Measurements from ENCODE around the gene KCNJ10.

The KCNJ10 gene

GRCh38 chr1:160045653-160046052, 24.3 kb downstream of the KCNJ10 start:
- no peaks in the 10 kb centered on the region for H4K20me1 ChIP-seq (ENCODE audit: insufficient read depth, low read length, poor library complexity, severe bottlenecking)
- TF ChIP-seq EZH2phosphoT487 (IDR thresholded peaks at IDR 0.05; ENCODE audit: borderline replicate concordance) (no peak), CTCF (conservative IDR thresholded peaks at IDR 0.05; ENCODE audit: low read length) (no peak)
- H3K9me3 ChIP-seq (ENCODE audit: insufficient read depth, low read depth, low read length): no peaks in the 10 kb centered on the region
- H3K9ac ChIP-seq (ENCODE audit: low read depth, low read length, poor library complexity, severe bottlenecking): no peak overlapping the region
- no peaks in the 10 kb centered on the region for H3K79me2 ChIP-seq (ENCODE audit: insufficient read depth, low read length)
- no peaks in the 10 kb centered on the region for H3K9me2 ChIP-seq (replicated peaks; ENCODE audit: low read depth, low read length)
- peaks cover 5% of the 10 kb centered on the region for H3K4me1 ChIP-seq (ENCODE audit: insufficient read depth, low read length, poor library complexity, severe bottlenecking)
- H3K27me3 ChIP-seq (ENCODE audit: insufficient read depth, low read length, poor library complexity, severe bottlenecking): no peaks in the 10 kb centered on the region
- H3K36me3 ChIP-seq (ENCODE audit: insufficient read depth, low read length): no peaks in the 10 kb centered on the region
- no peak overlapping the region for H3K4me3 ChIP-seq (ENCODE audit: low read length, poor library complexity, severe bottlenecking)
- no peak overlapping the region for H2AFZ ChIP-seq (ENCODE audit: low read length)
- no peak overlapping the region for H3K4me2 ChIP-seq (ENCODE audit: low read depth, low read length, poor library complexity, severe bottlenecking)
- H3F3A ChIP-seq (ENCODE audit: low read depth): no peaks in the 10 kb centered on the region

GRCh38 chr1:160043543-160043942, 26.4 kb downstream of the KCNJ10 start:
- Histone ChIP-seq H3K79me2 (ENCODE audit: insufficient read depth, low read length) (no peaks in the 10 kb centered on the region), H3K27me3 (ENCODE audit: insufficient read depth, low read length, poor library complexity, severe bottlenecking) (peaks cover 4% of the 10 kb centered on the region), H3F3A (ENCODE audit: low read depth) (no peaks in the 10 kb centered on the region), H3K9ac (ENCODE audit: low read depth, low read length, poor library complexity, severe bottlenecking) (no peak overlapping the region), H3K9me2 (replicated peaks; ENCODE audit: low read depth, low read length) (no peaks in the 10 kb centered on the region), H2AFZ (ENCODE audit: low read length) (no peak overlapping the region), H3K4me3 (ENCODE audit: low read length, poor library complexity, severe bottlenecking) (no peak overlapping the region), H4K20me1 (ENCODE audit: insufficient read depth, low read length, poor library complexity, severe bottlenecking) (no peaks in the 10 kb centered on the region), H3K4me1 (ENCODE audit: insufficient read depth, low read length, poor library complexity, severe bottlenecking) (peaks cover 5% of the 10 kb centered on the region), H3K9me3 (ENCODE audit: insufficient read depth, low read depth, low read length) (no peaks in the 10 kb centered on the region), H3K4me2 (ENCODE audit: low read depth, low read length, poor library complexity, severe bottlenecking) (no peak overlapping the region), H3K36me3 (ENCODE audit: insufficient read depth, low read length) (no peaks in the 10 kb centered on the region)
- TF ChIP-seq CTCF (conservative IDR thresholded peaks at IDR 0.05; ENCODE audit: low read length) (no peak), EZH2phosphoT487 (IDR thresholded peaks at IDR 0.05; ENCODE audit: borderline replicate concordance) (no peak)

GRCh38 chr1:160040476-160040875, 29.5 kb downstream of the KCNJ10 start:
- Histone ChIP-seq H4K20me1 (ENCODE audit: insufficient read depth, low read length, poor library complexity, severe bottlenecking) (no peaks in the 10 kb centered on the region), H3K36me3 (ENCODE audit: insufficient read depth, low read length) (no peaks in the 10 kb centered on the region), H3K4me3 (ENCODE audit: low read length, poor library complexity, severe bottlenecking) (no peak overlapping the region), H3K9me2 (replicated peaks; ENCODE audit: low read depth, low read length) (no peaks in the 10 kb centered on the region), H3K27me3 (ENCODE audit: insufficient read depth, low read length, poor library complexity, severe bottlenecking) (peaks cover 4% of the 10 kb centered on the region), H3K4me2 (ENCODE audit: low read depth, low read length, poor library complexity, severe bottlenecking) (no peak overlapping the region), H3K9ac (ENCODE audit: low read depth, low read length, poor library complexity, severe bottlenecking) (no peak overlapping the region), H3K79me2 (ENCODE audit: insufficient read depth, low read length) (no peaks in the 10 kb centered on the region), H3K9me3 (ENCODE audit: insufficient read depth, low read depth, low read length) (no peaks in the 10 kb centered on the region), H3K4me1 (ENCODE audit: insufficient read depth, low read length, poor library complexity, severe bottlenecking) (no peaks in the 10 kb centered on the region), H3F3A (ENCODE audit: low read depth) (no peaks in the 10 kb centered on the region), H2AFZ (ENCODE audit: low read length) (no peak overlapping the region)
- TF ChIP-seq CTCF (conservative IDR thresholded peaks at IDR 0.05; ENCODE audit: low read length) (no peak), EZH2phosphoT487 (IDR thresholded peaks at IDR 0.05; ENCODE audit: borderline replicate concordance) (no peak)
